Heart left ventricle (tissue), 16 donors: ENCODE measurements around the gene MALRD1. TPM values are rescaled to one million over a fixed set of nuclear protein-coding genes. Genes with fewer than 3 reads are reported as not detected.

Experiments
- ATAC-seq, 4 donors: fragments of 200-7000 bp; cut with Tn5 transposase; one replicate each; pipeline ENCODE4 v1.9.1; 2020 to 2022; ENCODE audit warnings: moderate library complexity in 4 of 4, mild to moderate bottlenecking in 3 of 4, moderate number of reproducible peaks in 1 of 4
- DNase-seq, 5 donors: peaks; one replicate each; pipeline ENCODE4 v3.0.0-alpha.2; 2020
- H3K27ac ChIP-seq, 12 donors: fragments of 200-600 bp; sonication (generic) in 4 of 12; one replicate each; pipeline versions ENCODE4 v1.5.0 to v1.8.0; 2016 to 2022; ENCODE audit warnings: mild to moderate bottlenecking in 2 of 12
- H3K27me3 ChIP-seq, 9 donors: fragments of 200-600 bp; sonication (generic) in 2 of 9; one replicate each; pipeline versions ENCODE4 v1.5.1 to v1.8.0; 2016 to 2022; ENCODE audit warnings: mild to moderate bottlenecking in 3 of 9
- H3K36me3 ChIP-seq, 9 donors: fragments of 200-600 bp; sonication (generic) in 2 of 9; one replicate each; pipeline versions ENCODE4 v1.5.0 to v1.8.0; 2018 to 2022; ENCODE audit warnings: mild to moderate bottlenecking in 2 of 9
- H3K4me1 ChIP-seq, 12 donors: fragments of 200-600 bp; sonication (generic) in 4 of 12; one replicate each; pipeline versions ENCODE4 v1.5.0 to v1.8.0; 2016 to 2022; ENCODE audit warnings: mild to moderate bottlenecking in 3 of 12
- H3K4me3 ChIP-seq, 12 donors: fragments of 200-600 bp; sonication (generic) in 4 of 12; one replicate each; pipeline versions ENCODE4 v1.5.0 to v1.8.0; 2017 to 2022; ENCODE audit warnings: mild to moderate bottlenecking in 9 of 12, moderate library complexity in 4 of 12
- H3K9me3 ChIP-seq, 12 donors: fragments of 200-600 bp; sonication (generic) in 4 of 12; one replicate each; pipeline versions ENCODE4 v1.5.0 to v1.8.0; 2016 to 2022; ENCODE audit warnings: mild to moderate bottlenecking in 1 of 12
- POLR2A ChIP-seq, 2 donors: fragments of 450-650 bp; IDR thresholded peaks; one replicate each; pipeline ENCODE4 v1.6.1; 2017; ENCODE audit warnings: antibody characterized with exemption in 2 of 2, mild to moderate bottlenecking in 2 of 2, moderate library complexity in 2 of 2
- WGBS, 4 donors: extraction: QIAGEN DNeasy Blood & Tissue Kit in 2 of 4; methylation state at CpG; one replicate each; pipeline versions ENCODE4 v1.1.5 to v1.1.7; 2013 to 2018; 5-methylcytosine and 5-hydroxymethylcytosine counted together
- intact Hi-C, 10 donors: fragments of 100-400 bp; cut with DNase I; formaldehyde crosslinking; loops; one replicate each; pipeline versions ENCODE4 v1.11.1 to v1.14.2; 2022
- polyA plus RNA-seq, 2 donors: library from polyadenylated mRNA; stranded (reverse); fragments of 200-250 nt; gene quantifications; one replicate each; pipeline ENCODE4 v1.2.3, GENCODE V29; 2013
- total RNA-seq, 9 donors: library from RNA; depleted of rRNA in 2 of 9; stranded (reverse); fragments of >200 nt in 2 of 9; fragmentation: NEBNext Ultra II Directional in 3 of 9; extraction: Animal tissue kit (Norgen Biotek cat#: 25700) in 3 of 9; gene quantifications; one replicate each; pipeline versions ENCODE4 v1.1.0 to v1.2.4, GENCODE V29; 2016 to 2023
- TF ChIP-seq, protein P1 (sequence below), 12 donors: fragments of 200-600 bp; sonication (generic) in 4 of 12; IDR thresholded peaks; one replicate each; pipeline versions ENCODE4 v1.5.0 to v1.8.0; 2018 to 2022; ENCODE audit warnings: antibody characterized with exemption in 12 of 12, mild to moderate bottlenecking in 5 of 12
- donor health status: ischemic (EF 13 %, LVEDD 7.1; RV severe dilation, severe dysfunction).
- donor health status: healthy with polysubstance abuse.
- donor health status: DM: no; HTN: yes; CAD: no.
- donor health status: DM: no; HTN: no; CAD: no.
- donor health status: ischemic (EF 25% LVEDD 6.9; RV normal size, moderate dysfunction).
- donor health status: ischemic (EF 25% LVEDD 5.7; RV mildly dilated, moderate dysfunction).
- donor health status: healthy.
- donor health status: DM: yes; HTN: yes; CAD: no.
- donor health status: ischemic (EF 35%, LVEDD 5.7; RV mildly dilated, moderate dysfunction).
- donor health status: nonischemic (EF 11% LVEDD 7.7; RV severe dilation, severe dysfunction).
- donor health status: DM: yes; HTN: yes; CAD: no.
- donor health status: PGD.
- donor health status: ischemic (EF 29% LVEDD 5.4; RV normal size, mild dysfunction).
- donor health status: nonischemic (EF 23%, LVEDD 6.1; RV moderate dilation, normal function).

MALRD1 gene
- total and polyA plus RNA-seq, 11 donors = 0.12 to 1.1 (median 0.37) TPM; not detected in 1

DNA sequence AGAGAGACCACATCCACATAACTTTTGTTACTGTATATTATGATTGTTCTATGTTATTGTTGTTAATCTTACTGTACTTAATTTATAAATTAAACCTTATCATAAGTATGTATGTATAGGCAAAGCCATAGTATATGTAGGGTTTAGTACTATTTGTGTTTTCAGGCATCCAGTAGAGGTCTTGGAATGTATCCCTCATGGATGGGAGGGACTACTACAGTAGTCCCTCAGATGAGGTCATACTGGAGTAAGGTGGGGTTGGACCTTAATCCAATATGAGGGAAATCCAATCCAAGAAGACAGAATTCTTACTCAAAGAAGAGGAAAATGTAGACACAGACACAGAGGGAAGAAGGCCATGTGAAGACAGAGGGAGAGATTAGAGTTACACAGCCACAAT lies 34.1 kb upstream of the MALRD1 start:
- Histone ChIP-seq H3K4me3 (no peak overlapping the region), H3K9me3 (peaks cover 0 to 16% (median 2%) of the 10 kb centered on the region in 12 donors), H3K36me3 (no peaks in the 10 kb centered on the region), H3K4me1 (no peaks in the 10 kb centered on the region), H3K27me3 (no peaks in the 10 kb centered on the region), H3K27ac (no peak overlapping the region)
- intact Hi-C loops = no loop called here
- TF ChIP-seq, protein P1, sequence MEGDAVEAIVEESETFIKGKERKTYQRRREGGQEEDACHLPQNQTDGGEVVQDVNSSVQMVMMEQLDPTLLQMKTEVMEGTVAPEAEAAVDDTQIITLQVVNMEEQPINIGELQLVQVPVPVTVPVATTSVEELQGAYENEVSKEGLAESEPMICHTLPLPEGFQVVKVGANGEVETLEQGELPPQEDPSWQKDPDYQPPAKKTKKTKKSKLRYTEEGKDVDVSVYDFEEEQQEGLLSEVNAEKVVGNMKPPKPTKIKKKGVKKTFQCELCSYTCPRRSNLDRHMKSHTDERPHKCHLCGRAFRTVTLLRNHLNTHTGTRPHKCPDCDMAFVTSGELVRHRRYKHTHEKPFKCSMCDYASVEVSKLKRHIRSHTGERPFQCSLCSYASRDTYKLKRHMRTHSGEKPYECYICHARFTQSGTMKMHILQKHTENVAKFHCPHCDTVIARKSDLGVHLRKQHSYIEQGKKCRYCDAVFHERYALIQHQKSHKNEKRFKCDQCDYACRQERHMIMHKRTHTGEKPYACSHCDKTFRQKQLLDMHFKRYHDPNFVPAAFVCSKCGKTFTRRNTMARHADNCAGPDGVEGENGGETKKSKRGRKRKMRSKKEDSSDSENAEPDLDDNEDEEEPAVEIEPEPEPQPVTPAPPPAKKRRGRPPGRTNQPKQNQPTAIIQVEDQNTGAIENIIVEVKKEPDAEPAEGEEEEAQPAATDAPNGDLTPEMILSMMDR (IDR thresholded peaks at IDR 0.05) = no peak
- TF ChIP-seq POLR2A (IDR thresholded peaks at IDR 0.05) = no peak
- no peak for ATAC-seq
- DNase-seq = no peak

DNA sequence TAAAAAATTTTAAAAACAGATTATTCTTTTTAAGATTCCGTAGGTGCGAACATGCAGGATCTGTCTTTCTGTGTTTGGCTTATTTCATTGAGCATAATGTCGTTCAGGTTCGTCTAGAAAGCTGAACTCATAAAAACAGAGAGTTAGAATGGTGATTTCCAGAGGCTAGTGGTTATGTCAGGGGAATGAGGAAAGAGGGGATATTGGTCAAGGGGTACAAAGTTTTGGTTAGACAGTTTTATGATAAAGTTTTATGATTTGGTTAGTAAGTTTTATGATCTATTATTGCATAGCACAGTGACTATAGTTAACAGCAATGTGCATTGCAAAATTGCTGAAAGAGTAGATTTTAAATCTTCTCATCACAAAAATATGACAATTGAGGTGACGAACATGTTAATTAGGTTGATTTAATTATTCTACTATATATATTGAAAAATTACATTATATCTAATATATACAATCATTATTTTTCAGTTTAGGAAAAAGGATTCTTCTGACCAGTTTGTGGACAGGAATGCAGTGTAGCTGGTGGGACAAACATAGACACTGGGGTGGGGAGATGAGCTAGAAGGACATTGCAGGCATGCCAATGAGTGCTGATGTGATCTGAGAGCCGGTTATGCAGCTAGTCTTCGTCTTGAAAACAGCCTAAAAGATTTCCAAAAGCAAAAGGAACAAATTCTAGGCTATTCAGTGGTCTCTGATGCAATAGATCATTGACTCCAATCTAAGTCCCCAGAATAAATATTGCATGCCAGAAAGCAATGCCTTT lies 31.3 kb upstream of the MALRD1 start:
- H3K9me3 ChIP-seq = peaks cover 0 to 16% (median 2%) of the 10 kb centered on the region in 12 donors
- H3K27ac ChIP-seq = no peak overlapping the region
- TF ChIP-seq, protein P1 (IDR thresholded peaks at IDR 0.05) = no peak
- no peak for TF ChIP-seq POLR2A (IDR thresholded peaks at IDR 0.05)
- H3K4me1 ChIP-seq = no peaks in the 10 kb centered on the region
- DNase-seq (no peak), ATAC-seq (no peak)
- no peaks in the 10 kb centered on the region for H3K36me3 ChIP-seq
- H3K4me3 ChIP-seq = no peak overlapping the region
- no peaks in the 10 kb centered on the region for H3K27me3 ChIP-seq
- intact Hi-C loops = no loop called here
- WGBS, 4 donors = 69 to 83% (median 81%) methylated on average over 7 of the region's 7 CpGs

DNA sequence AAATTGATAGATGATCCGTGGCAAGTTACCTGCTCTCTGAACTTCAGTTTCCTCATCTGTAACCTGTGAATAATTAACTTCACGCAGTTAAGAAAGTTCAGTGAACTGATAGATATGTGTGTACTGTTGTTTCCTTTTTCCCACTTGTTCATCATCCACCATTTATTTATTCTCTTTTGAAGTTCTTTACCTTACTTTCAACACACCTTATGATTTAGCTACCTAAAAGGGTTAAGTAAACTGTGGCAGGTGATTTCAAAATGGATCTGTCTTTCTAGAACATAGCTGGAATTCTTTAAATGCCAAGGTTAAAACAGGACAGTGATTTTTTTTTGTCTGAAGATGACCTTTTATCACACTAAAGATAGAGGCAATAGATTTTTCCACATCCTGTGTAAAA lies 27.4 kb upstream of the MALRD1 start:
- TF ChIP-seq, protein P1 (IDR thresholded peaks at IDR 0.05) = no peak
- no peak for TF ChIP-seq POLR2A (IDR thresholded peaks at IDR 0.05)
- no peak for DNase-seq
- H3K4me3 ChIP-seq = no peak overlapping the region
- intact Hi-C loops = no loop called here
- H3K27me3 ChIP-seq = no peaks in the 10 kb centered on the region
- H3K9me3 ChIP-seq = no peaks in the 10 kb centered on the region
- H3K27ac ChIP-seq = no peak overlapping the region
- H3K36me3 ChIP-seq = no peaks in the 10 kb centered on the region
- ATAC-seq = no peak
- 84 to 91% (median 88%) methylated on average over 2 of the region's 2 CpGs for WGBS, 4 donors
- no peaks in the 10 kb centered on the region for H3K4me1 ChIP-seq

DNA sequence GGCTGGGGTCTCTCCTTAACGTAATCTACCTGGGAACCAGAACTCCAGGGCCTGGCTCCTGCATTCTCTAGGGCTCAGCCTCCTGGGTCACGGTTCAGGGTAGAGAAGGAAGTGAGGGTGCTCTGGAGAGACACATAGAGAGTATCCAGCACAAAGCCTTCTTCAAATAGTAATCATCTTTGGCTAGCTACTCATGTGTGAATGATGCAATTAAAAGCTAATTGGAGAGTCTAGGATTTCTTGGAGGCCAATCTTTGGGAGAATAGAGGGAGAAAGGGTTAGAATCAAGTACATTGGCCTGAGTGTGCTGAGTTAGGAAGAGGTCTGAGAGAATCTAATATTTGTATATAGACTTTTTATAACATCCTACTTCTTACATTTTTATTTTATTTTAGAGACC lies 24.0 kb upstream of the MALRD1 start:
- Histone ChIP-seq H3K27ac (no peak overlapping the region), H3K4me3 (no peak overlapping the region), H3K4me1 (no peaks in the 10 kb centered on the region), H3K36me3 (no peaks in the 10 kb centered on the region), H3K27me3 (no peaks in the 10 kb centered on the region), H3K9me3 (no peaks in the 10 kb centered on the region)
- 76 to 78% (median 77%) methylated on average over 2 of the region's 2 CpGs for WGBS, 4 donors
- no peak for ATAC-seq
- intact Hi-C loops = no loop called here
- no peak for TF ChIP-seq POLR2A (IDR thresholded peaks at IDR 0.05)
- TF ChIP-seq, protein P1 (IDR thresholded peaks at IDR 0.05) = no peak
- no peak for DNase-seq
